Measurements from ENCODE around the gene CAMK2G. TPM values are rescaled to one million over a fixed set of nuclear protein-coding genes. Genes with fewer than 3 reads are reported as not detected.

CAMK2G gene
- total RNA-seq, 2 donors from 2014 or later, result 78.8 to 149 TPM

GRCh38 chr10:73850863-73851461, 23.4 kb downstream of the CAMK2G start:
- Histone ChIP-seq H3K36me3 (peaks cover 45% of the 10 kb centered on the region), H3K4me1 (ENCODE audit: control insufficient read depth in 1 of 2, low read depth in 2 of 2) (peaks cover 22 to 69% of the 10 kb centered on the region in 2 donors), H3K9me3 (no peaks in the 10 kb centered on the region), H3K27me3 (replicated peaks; ENCODE audit: insufficient read depth) (no peaks in the 10 kb centered on the region), H3K27ac (peak overlapping the region; percentile 95 to 96), H3K4me3 (peak overlapping the region; percentile 3)
- DNase-seq (ENCODE audit: low spot score), result peak; percentile 66
- no peak for TF ChIP-seq CTCF (IDR thresholded peaks at IDR 0.05)
- peak; percentile 65 for ATAC-seq (ENCODE audit: insufficient number of reproducible peaks, low FRiP score, low read depth)

GRCh38 chr10:73850211-73850610, 24.1 kb downstream of the CAMK2G start:
- H3K27me3 ChIP-seq (replicated peaks; ENCODE audit: insufficient read depth), result no peaks in the 10 kb centered on the region
- no peak for TF ChIP-seq CTCF (IDR thresholded peaks at IDR 0.05)
- DNase-seq (ENCODE audit: low spot score), result no peak
- peak overlapping the region; percentile 6 for H3K4me3 ChIP-seq
- peaks cover 22 to 62% of the 10 kb centered on the region in 2 donors for H3K4me1 ChIP-seq (ENCODE audit: control insufficient read depth in 1 of 2, low read depth in 2 of 2)
- H3K36me3 ChIP-seq, result peaks cover 50% of the 10 kb centered on the region
- H3K27ac ChIP-seq, result peak overlapping the region; percentile 95 to 96
- no peak for ATAC-seq (ENCODE audit: insufficient number of reproducible peaks, low FRiP score, low read depth)
- no peaks in the 10 kb centered on the region for H3K9me3 ChIP-seq

- H3K4me3 ChIP-seq, result no peak overlapping the region
- H3K27me3 ChIP-seq (replicated peaks; ENCODE audit: insufficient read depth), result no peaks in the 10 kb centered on the region
- peak; percentile 100 for TF ChIP-seq CTCF (IDR thresholded peaks at IDR 0.05)
- peak overlapping the region; percentile 95 to 96 for H3K27ac ChIP-seq
- no peaks in the 10 kb centered on the region for H3K9me3 ChIP-seq
- peaks cover 53% of the 10 kb centered on the region for H3K36me3 ChIP-seq
- DNase-seq (ENCODE audit: low spot score) (peak; percentile 70), ATAC-seq (ENCODE audit: insufficient number of reproducible peaks, low FRiP score, low read depth) (peak; percentile 32)
- H3K4me1 ChIP-seq (ENCODE audit: control insufficient read depth in 1 of 2, low read depth in 2 of 2), result peaks cover 22 to 49% of the 10 kb centered on the region in 2 donors
Measured at GRCh38 chr10:73848821-73849489, 25.4 kb downstream of the CAMK2G start.

- peaks cover 57% of the 10 kb centered on the region for H3K36me3 ChIP-seq
Measured at GRCh38 chr10:73847031-73847430, 27.3 kb downstream of the CAMK2G start.

More at GRCh38 chr10:73847031-73847430, 27.3 kb downstream of the CAMK2G start:
- ATAC-seq (ENCODE audit: insufficient number of reproducible peaks, low FRiP score, low read depth), result no peak
- DNase-seq (ENCODE audit: low spot score), result no peak
- H3K27me3 ChIP-seq (replicated peaks; ENCODE audit: insufficient read depth), result no peaks in the 10 kb centered on the region
- H3K27ac ChIP-seq, result no peak overlapping the region
- no peak for TF ChIP-seq CTCF (IDR thresholded peaks at IDR 0.05)
- H3K4me1 ChIP-seq (ENCODE audit: control insufficient read depth in 1 of 2, low read depth in 2 of 2), result peaks cover 22 to 30% of the 10 kb centered on the region in 2 donors
- no peaks in the 10 kb centered on the region for H3K9me3 ChIP-seq
- H3K4me3 ChIP-seq, result no peak overlapping the region
